Fibroblast of lung (primary cell): ENCODE results near the gene NAT10. TPM values are rescaled to one million over a fixed set of nuclear protein-coding genes. Genes with fewer than 3 reads are reported as not detected.
A peak's percentile ranks its signal among the peaks of the same experiment; 100 is the strongest.

Experiments used
- DNase-seq, 2 donors: peaks; one replicate each; pipeline versions ENCODE4 v3.0.0 to v3.0.0-alpha.2; 2010; ENCODE audit warnings: low read depth in 2 of 2
- H2AFZ ChIP-seq: 2 replicates; pipeline ENCODE4 v1.5.1; 2012; ENCODE audit warnings: low read length, control low read depth, inconsistent platforms
- H3K27ac ChIP-seq: 2 replicates; pipeline ENCODE4 v1.5.1; 2011; ENCODE audit warnings: low read length, control low read depth; ENCODE audit not compliant: insufficient read depth
- H3K27me3 ChIP-seq: 2 replicates; pipeline ENCODE4 v1.5.1; 2011; ENCODE audit warnings: mild to moderate bottlenecking, low read length; ENCODE audit not compliant: control insufficient read depth, insufficient read depth
- H3K36me3 ChIP-seq: 2 replicates; pipeline ENCODE4 v1.5.1; 2011; ENCODE audit warnings: low read length; ENCODE audit not compliant: control insufficient read depth, insufficient read depth
- H3K4me1 ChIP-seq: 2 replicates; pipeline ENCODE4 v1.5.1; 2011; ENCODE audit warnings: low read length; ENCODE audit not compliant: control insufficient read depth, insufficient read depth; ENCODE audit errors: extremely low read depth
- H3K4me2 ChIP-seq: 2 replicates; pipeline ENCODE4 v1.5.1; 2011; ENCODE audit warnings: low read length, control low read depth; ENCODE audit not compliant: insufficient read depth; ENCODE audit errors: extremely low read depth
- H3K4me3 ChIP-seq, 4 experiments: fragments of 200-600 bp in 1 of 4; sonication (generic) in 1 of 4; replicated peaks in 1 of 4; 2 replicates each; pipeline ENCODE4 v1.5.1; 2011 to 2016; ENCODE audit warnings: low read length in 4 of 4, low read depth in 3 of 4, mild to moderate bottlenecking in 3 of 4, control low read depth in 2 of 4, inconsistent platforms in 1 of 4, mixed read lengths in 1 of 4; ENCODE audit not compliant: insufficient read depth in 1 of 4; ENCODE audit errors: control extremely low read depth in 1 of 4
- H3K79me2 ChIP-seq: 2 replicates; pipeline ENCODE4 v1.5.1; 2012; ENCODE audit warnings: mild to moderate bottlenecking, low read length, inconsistent platforms; ENCODE audit not compliant: control insufficient read depth, insufficient read depth
- H3K9ac ChIP-seq: 2 replicates; pipeline ENCODE4 v1.5.1; 2011; ENCODE audit warnings: mild to moderate bottlenecking, low read length, control low read depth; ENCODE audit not compliant: insufficient read depth
- H3K9me3 ChIP-seq: 2 replicates; pipeline ENCODE4 v1.5.1; 2012; ENCODE audit warnings: low read depth, low read length; ENCODE audit not compliant: control insufficient read depth, insufficient read depth
- H4K20me1 ChIP-seq: 2 replicates; pipeline ENCODE4 v1.5.1; 2011; ENCODE audit warnings: low read length; ENCODE audit not compliant: control insufficient read depth, insufficient read depth; ENCODE audit errors: extremely low read depth
- CTCF ChIP-seq, 2 donors: IDR thresholded peaks in 1 of 2; conservative IDR thresholded peaks in 1 of 2; 1 replicate in 1 of 2; 2 replicates in 1 of 2; pipeline ENCODE4 v1.5.1; 2011 to 2012; ENCODE audit warnings: low read length in 2 of 2, control low read depth in 1 of 2, inconsistent platforms in 1 of 2, low read depth in 1 of 2, mild to moderate bottlenecking in 1 of 2
- EZH2 ChIP-seq: IDR thresholded peaks from 2 replicates; pipeline ENCODE4 v1.5.1; 2012; ENCODE audit warnings: low read length, control low read depth, mild to moderate bottlenecking; ENCODE audit errors: missing control alignments
- polyA plus RNA-seq, 2 donors: library from polyadenylated mRNA; depleted of rRNA in 1 of 2; stranded (reverse) in 1 of 2; unstranded in 1 of 2; fragments of >200 nt; gene quantifications; 2 replicates each; pipeline ENCODE4 v1.2.1, GENCODE V29; 2011 to 2012; ENCODE audit warnings: missing spikeins in 1 of 2
- total RNA-seq: library from RNA; depleted of rRNA; stranded (reverse); fragments of >200 nt; gene quantifications from 2 replicates; pipeline ENCODE4 v1.2.1, GENCODE V29; 2014

Gene NAT10
- total and polyA plus RNA-seq, 2 donors (not counting 1 experiment from before 2014, with no cell fraction given) = 14.4 to 21.5 TPM

- Histone ChIP-seq H3K9me3 (no peaks in the 10 kb centered on the region), H4K20me1 (peaks cover 1% of the 10 kb centered on the region), H3K4me2 (no peak overlapping the region), H3K4me1 (no peaks in the 10 kb centered on the region), H3K27ac (no peak overlapping the region), H3K36me3 (no peaks in the 10 kb centered on the region), H3K4me3 (no peak overlapping the region), H3K79me2 (no peaks in the 10 kb centered on the region), H3K9ac (no peak overlapping the region), H3K27me3 (no peaks in the 10 kb centered on the region), H2AFZ (no peak overlapping the region)
- TF ChIP-seq CTCF (conservative IDR thresholded peaks at IDR 0.05 in 1 of 2, IDR thresholded peaks at IDR 0.05 in 1 of 2; ENCODE audit: low read depth in 1 of 2, low read length in 2 of 2) = no peak
- DNase-seq = no peak
Measured at GRCh38 chr11:34167961-34168360, 62.5 kb downstream of the NAT10 start.

GRCh38 chr11:34168642-34169420, 63.4 kb downstream of the NAT10 start:
- H2AFZ ChIP-seq = no peak overlapping the region
- no peaks in the 10 kb centered on the region for H3K4me1 ChIP-seq
- TF ChIP-seq CTCF (conservative IDR thresholded peaks at IDR 0.05 in 1 of 2, IDR thresholded peaks at IDR 0.05 in 1 of 2; ENCODE audit: low read depth in 1 of 2, low read length in 2 of 2) (no peak), EZH2 (no peak)
- H3K27me3 ChIP-seq = no peaks in the 10 kb centered on the region
- H3K36me3 ChIP-seq = no peaks in the 10 kb centered on the region
- no peaks in the 10 kb centered on the region for H3K9me3 ChIP-seq
- peak in 1 of 2 donors; percentile 69 for DNase-seq
- peaks cover 1% of the 10 kb centered on the region for H4K20me1 ChIP-seq
- no peaks in the 10 kb centered on the region for H3K79me2 ChIP-seq
- no peak overlapping the region for H3K27ac ChIP-seq
- H3K9ac ChIP-seq = no peak overlapping the region
- no peak overlapping the region for H3K4me2 ChIP-seq
- H3K4me3 ChIP-seq = no peak overlapping the region

GRCh38 chr11:34169686-34170085, 64.3 kb downstream of the NAT10 start:
- Histone ChIP-seq H3K27ac (no peak overlapping the region), H3K4me1 (no peaks in the 10 kb centered on the region)

More at GRCh38 chr11:34169686-34170085, 64.3 kb downstream of the NAT10 start:
- Histone ChIP-seq H4K20me1 (peaks cover 1% of the 10 kb centered on the region), H3K4me2 (no peak overlapping the region), H3K79me2 (no peaks in the 10 kb centered on the region), H3K9ac (no peak overlapping the region), H2AFZ (no peak overlapping the region), H3K4me3 (no peak overlapping the region), H3K9me3 (no peaks in the 10 kb centered on the region), H3K36me3 (no peaks in the 10 kb centered on the region), H3K27me3 (no peaks in the 10 kb centered on the region)
- TF ChIP-seq CTCF (conservative IDR thresholded peaks at IDR 0.05 in 1 of 2, IDR thresholded peaks at IDR 0.05 in 1 of 2; ENCODE audit: low read depth in 1 of 2, low read length in 2 of 2) = no peak
- no peak for TF ChIP-seq EZH2
- no peak for DNase-seq
